GM04503 (cell line): ENCODE results near the gene PPIL1.

Experiments
- DNase-seq: peaks from one replicate; pipeline ENCODE4 v3.0.0-alpha.2; 2012; ENCODE audit warnings: low read depth

Gene PPIL1

GRCh38 chr6:36834576-36835341, 39.8 kb downstream of the PPIL1 start:
- no peak for DNase-seq

GRCh38 chr6:36833182-36833789, 41.3 kb downstream of the PPIL1 start:
- DNase-seq = no peak

GRCh38 chr6:36832313-36832712, 42.3 kb downstream of the PPIL1 start:
- no peak for DNase-seq

GRCh38 chr6:36830577-36830976, 44.0 kb downstream of the PPIL1 start:
- DNase-seq = no peak

GRCh38 chr6:36829919-36830544, 44.6 kb downstream of the PPIL1 start:
- DNase-seq = no peak

GRCh38 chr6:36827261-36828079, 47.1 kb downstream of the PPIL1 start:
- no peak for DNase-seq

- no peak for DNase-seq
These were observed 47.9 kb downstream of the PPIL1 start for GRCh38 chr6:36826520-36827227.

- no peak for DNase-seq
These were observed 48.6 kb downstream of the PPIL1 start for GRCh38 chr6:36825994-36826393.

- DNase-seq = no peak
These were observed 49.2 kb downstream of the PPIL1 start for GRCh38 chr6:36825452-36825851.

- no peak for DNase-seq
These were observed 50.4 kb downstream of the PPIL1 start for GRCh38 chr6:36824253-36824652.

- DNase-seq = no peak
These were observed 51.0 kb downstream of the PPIL1 start for GRCh38 chr6:36823421-36824096.

- DNase-seq = no peak
These were observed 51.9 kb downstream of the PPIL1 start for GRCh38 chr6:36822506-36823269.

- no peak for DNase-seq
These were observed 52.8 kb downstream of the PPIL1 start for GRCh38 chr6:36821581-36822335.

- peak; percentile 17 for DNase-seq
These were observed 53.7 kb downstream of the PPIL1 start for GRCh38 chr6:36820700-36821580.

GRCh38 chr6:36818756-36819155, 55.8 kb downstream of the PPIL1 start:
- no peak for DNase-seq

GRCh38 chr6:36817847-36818246, 56.8 kb downstream of the PPIL1 start:
- no peak for DNase-seq

GRCh38 chr6:36817176-36817817, 57.3 kb downstream of the PPIL1 start:
- no peak for DNase-seq
